Prostate gland (tissue), 2 donors: ENCODE data around the gene DLGAP1. TPM values are rescaled to one million over a fixed set of nuclear protein-coding genes. Genes with fewer than 3 reads are reported as not detected.

ENCODE experiments used
- DNase-seq: peaks from one replicate; pipeline ENCODE4 v3.0.0-alpha.2; 2019; ENCODE audit warnings: low spot score
- H3K27ac ChIP-seq, 2 donors: fragments of 200-600 bp; sonication (generic); 2 replicates each; pipeline ENCODE4 v1.5.1; 2017 to 2019
- H3K27me3 ChIP-seq: fragments of 200-600 bp; sonication (generic); replicated peaks from 2 replicates; pipeline ENCODE4 v1.5.1; 2019; ENCODE audit not compliant: insufficient read depth
- H3K36me3 ChIP-seq, 2 donors: fragments of 200-600 bp; sonication (generic); 1 replicate in 1 of 2; 2 replicates in 1 of 2; pipeline versions ENCODE4 v1.5.1 to v1.8.1; 2017 to 2019
- H3K4me1 ChIP-seq: fragments of 200-600 bp; sonication (generic); replicated peaks from 2 replicates; pipeline ENCODE4 v1.5.1; 2019
- H3K4me3 ChIP-seq, 2 donors: fragments of 200-600 bp; sonication (generic); 2 replicates each; pipeline ENCODE4 v1.5.1; 2017 to 2019
- H3K9me3 ChIP-seq: fragments of 200-600 bp; sonication (generic); 2 replicates; pipeline ENCODE4 v1.5.1; 2017
- POLR2A ChIP-seq: fragments of 450-650 bp; IDR thresholded peaks from one replicate; pipeline ENCODE4 v1.6.1; 2016; ENCODE audit warnings: antibody characterized with exemption, mild to moderate bottlenecking
- POLR2AphosphoS5 ChIP-seq: sonication (generic); formaldehyde crosslinking; IDR thresholded peaks from one replicate; pipeline ENCODE4 v1.6.1; 2017; ENCODE audit warnings: antibody characterized with exemption
- WGBS: methylation state at CpG from one replicate; pipeline ENCODE4 v1.1.5; 2018; 5-methylcytosine and 5-hydroxymethylcytosine counted together
- intact Hi-C: fragments of 100-400 bp; cut with DNase I; formaldehyde crosslinking; loops from one replicate; pipeline ENCODE4 v1.14.2; 2022
- total RNA-seq, 2 donors: library from RNA; depleted of rRNA; stranded (reverse); fragments of >200 nt; gene quantifications; one replicate each; pipeline ENCODE4 v1.1.0, GENCODE V29; 2016
- TF ChIP-seq, protein P1 (sequence below), 4 experiments: fragments of 200-600 bp in 2 of 4; fragments of 450-650 bp in 2 of 4; sonication (generic) in 2 of 4; IDR thresholded peaks; 1 replicate in 3 of 4; 2 replicates in 1 of 4; pipeline ENCODE4 v1.5.1; 2016 to 2019; ENCODE audit warnings: antibody characterized with exemption in 4 of 4, mild to moderate bottlenecking in 2 of 4, moderate library complexity in 2 of 4

DLGAP1 gene
- total RNA-seq, 2 donors from 2014 or later, result 42.2 to 66.7 TPM

DNA sequence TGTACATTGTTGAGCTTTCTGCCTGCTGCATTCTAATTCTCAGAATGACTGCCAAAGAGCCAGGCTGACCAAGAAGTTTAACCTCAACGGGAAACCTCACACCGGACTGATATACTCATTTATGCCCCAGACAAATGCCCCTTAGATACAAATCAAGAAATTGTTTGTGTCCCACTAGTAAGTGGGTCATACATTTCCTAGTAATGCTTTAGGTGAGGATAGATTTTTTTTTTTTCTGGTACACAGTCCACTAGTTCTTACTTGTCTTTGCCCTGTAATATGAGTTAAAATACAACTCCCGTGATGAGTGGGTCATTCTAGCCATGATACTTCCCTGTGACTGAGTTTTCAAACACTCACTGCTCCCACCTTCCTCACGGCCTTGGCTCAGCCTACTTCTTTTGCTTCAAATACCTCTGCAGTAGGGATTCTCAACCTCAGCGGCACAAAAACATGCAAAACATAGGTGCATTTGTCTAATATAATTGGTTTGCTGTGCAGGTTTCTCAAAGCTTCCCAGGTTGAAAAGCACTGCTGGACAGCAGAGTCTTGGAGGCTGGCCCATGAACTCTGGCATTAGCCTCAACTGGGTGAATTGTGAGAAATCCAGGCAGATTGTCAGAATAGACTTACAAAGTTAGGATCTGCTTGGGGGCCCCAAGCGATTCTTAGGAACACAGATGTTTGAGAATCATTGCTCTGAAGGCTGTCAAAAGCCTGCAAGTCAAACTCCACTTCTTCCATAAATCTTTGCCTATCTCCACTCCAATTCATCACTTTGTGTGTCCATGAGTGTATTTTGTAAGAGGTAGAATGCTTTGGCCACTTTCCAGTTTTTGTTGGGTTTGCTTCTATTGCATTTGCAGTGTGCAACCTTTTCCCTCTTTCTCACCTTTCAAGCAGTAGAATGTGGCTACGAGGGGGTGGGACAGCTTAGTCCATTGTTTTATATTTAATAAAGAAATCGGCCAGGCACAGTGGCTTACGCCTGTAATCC lies 969.7 kb downstream of the DLGAP1 start:
- intact Hi-C loops, result no loop called here
- 71% methylated on average over 9 of the region's 9 CpGs for WGBS
- Histone ChIP-seq H3K4me1 (no peaks in the 10 kb centered on the region), H3K9me3 (no peaks in the 10 kb centered on the region), H3K27me3 (no peaks in the 10 kb centered on the region), H3K36me3 (no peaks in the 10 kb centered on the region), H3K4me3 (no peak overlapping the region), H3K27ac (no peak overlapping the region)
- TF ChIP-seq POLR2AphosphoS5 (no peak), POLR2A (no peak)
- TF ChIP-seq, protein P1, sequence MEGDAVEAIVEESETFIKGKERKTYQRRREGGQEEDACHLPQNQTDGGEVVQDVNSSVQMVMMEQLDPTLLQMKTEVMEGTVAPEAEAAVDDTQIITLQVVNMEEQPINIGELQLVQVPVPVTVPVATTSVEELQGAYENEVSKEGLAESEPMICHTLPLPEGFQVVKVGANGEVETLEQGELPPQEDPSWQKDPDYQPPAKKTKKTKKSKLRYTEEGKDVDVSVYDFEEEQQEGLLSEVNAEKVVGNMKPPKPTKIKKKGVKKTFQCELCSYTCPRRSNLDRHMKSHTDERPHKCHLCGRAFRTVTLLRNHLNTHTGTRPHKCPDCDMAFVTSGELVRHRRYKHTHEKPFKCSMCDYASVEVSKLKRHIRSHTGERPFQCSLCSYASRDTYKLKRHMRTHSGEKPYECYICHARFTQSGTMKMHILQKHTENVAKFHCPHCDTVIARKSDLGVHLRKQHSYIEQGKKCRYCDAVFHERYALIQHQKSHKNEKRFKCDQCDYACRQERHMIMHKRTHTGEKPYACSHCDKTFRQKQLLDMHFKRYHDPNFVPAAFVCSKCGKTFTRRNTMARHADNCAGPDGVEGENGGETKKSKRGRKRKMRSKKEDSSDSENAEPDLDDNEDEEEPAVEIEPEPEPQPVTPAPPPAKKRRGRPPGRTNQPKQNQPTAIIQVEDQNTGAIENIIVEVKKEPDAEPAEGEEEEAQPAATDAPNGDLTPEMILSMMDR (IDR thresholded peaks at IDR 0.05), result no peak
- no peak for DNase-seq

DNA sequence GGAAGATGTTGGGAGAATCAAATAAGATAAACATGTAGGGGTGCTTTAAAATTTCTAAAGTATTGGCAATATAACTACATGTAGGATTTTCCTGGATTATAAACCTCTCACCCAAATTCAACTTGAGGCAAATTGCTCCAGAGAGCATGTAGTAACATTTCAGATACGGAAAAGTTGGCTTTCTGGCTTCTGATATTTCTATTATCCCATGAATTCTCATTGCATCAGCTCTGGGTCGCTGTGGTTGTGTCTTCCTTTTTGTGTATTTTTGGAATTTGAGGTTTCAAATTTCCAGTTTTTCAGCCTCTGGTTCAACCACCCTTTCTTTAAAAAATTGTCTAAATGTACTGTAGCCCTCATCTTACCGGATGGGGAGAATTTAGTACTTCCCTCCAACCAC lies 972.8 kb downstream of the DLGAP1 start:
- TF ChIP-seq POLR2A (no peak), POLR2AphosphoS5 (no peak)
- TF ChIP-seq, protein P1 (IDR thresholded peaks at IDR 0.05), result no peak
- no peak for DNase-seq
- Histone ChIP-seq H3K27ac (no peak overlapping the region), H3K9me3 (no peaks in the 10 kb centered on the region), H3K27me3 (no peaks in the 10 kb centered on the region), H3K4me1 (no peaks in the 10 kb centered on the region), H3K36me3 (no peaks in the 10 kb centered on the region), H3K4me3 (no peak overlapping the region)
- intact Hi-C loops, result no loop called here
- 92% methylated on average over 3 of the region's 3 CpGs for WGBS

DNA sequence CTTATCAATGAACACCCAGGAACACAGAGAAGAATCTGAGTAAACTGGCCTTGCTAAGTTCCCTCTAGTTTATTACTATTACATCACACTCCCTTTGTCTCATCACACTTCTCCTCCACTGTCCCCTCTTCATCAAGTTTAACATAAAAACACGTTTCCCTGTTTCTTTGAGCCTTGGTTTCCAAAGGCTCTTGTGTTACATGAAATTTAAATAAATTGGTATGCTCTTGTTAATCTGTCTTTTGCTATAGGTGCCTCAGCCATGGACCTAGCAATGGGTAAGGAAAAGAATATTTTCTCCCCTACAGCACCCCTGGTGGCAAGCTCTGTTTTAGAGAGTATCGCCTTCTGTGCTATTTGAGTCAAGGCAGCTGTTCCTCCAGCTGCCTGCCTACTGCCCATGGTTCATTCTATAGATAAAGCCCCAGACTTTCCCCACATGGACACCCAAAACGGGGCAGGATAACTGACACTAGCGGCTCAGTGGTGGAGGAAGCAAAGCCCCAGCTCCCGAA lies 973.4 kb downstream of the DLGAP1 start:
- intact Hi-C loops, result no loop called here

DNA sequence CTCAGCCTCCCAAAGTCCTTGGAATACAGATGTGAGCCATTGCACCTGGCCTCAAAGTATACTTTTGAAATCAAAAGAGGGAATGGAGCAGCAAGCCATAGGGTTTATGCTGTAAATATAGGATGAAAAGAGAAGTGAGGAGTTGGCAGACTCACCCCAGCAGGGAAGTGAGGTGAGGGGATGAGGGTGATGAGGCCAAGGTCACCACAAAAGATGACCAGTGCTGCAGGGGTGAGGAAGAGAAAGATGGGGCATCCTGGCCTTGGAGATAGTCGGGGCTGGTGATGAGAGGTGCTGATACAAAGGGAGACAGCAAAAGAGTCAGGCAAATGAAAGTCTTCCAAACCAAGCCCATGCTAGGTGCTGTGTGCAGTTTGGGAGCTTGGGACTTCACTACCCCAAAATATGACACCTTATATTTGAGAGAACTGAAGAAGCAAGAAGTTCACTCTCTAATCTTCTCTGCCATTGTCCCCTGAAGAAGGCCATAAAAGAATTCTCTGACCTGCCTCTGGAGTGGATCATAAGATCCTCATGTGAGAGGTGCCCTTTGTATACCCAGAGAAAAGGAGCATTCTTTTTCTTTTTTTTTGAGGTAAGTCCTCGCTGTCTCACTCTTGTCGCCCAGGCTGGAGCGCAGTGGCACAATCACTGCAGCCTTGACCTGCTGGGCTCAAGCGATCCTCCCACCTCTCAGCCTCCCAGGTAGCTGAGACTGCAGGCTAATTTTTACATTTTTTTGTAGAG lies 974.1 kb downstream of the DLGAP1 start:
- Histone ChIP-seq H3K4me1 (no peaks in the 10 kb centered on the region), H3K9me3 (no peaks in the 10 kb centered on the region), H3K27ac (no peak overlapping the region), H3K4me3 (no peak overlapping the region), H3K27me3 (no peaks in the 10 kb centered on the region), H3K36me3 (no peaks in the 10 kb centered on the region)
- no peak for DNase-seq
- intact Hi-C loops, result no loop called here
- WGBS, result 93% methylated on average over 5 of the region's 5 CpGs
- TF ChIP-seq POLR2A (no peak), POLR2AphosphoS5 (no peak)
- TF ChIP-seq, protein P1 (IDR thresholded peaks at IDR 0.05), result no peak

More for the DNA sequence above, 973.4 kb downstream of the DLGAP1 start:
- no peak for TF ChIP-seq POLR2A
- TF ChIP-seq, protein P1 (IDR thresholded peaks at IDR 0.05), result peak in 1 of 4 experiments; percentile 22
- Histone ChIP-seq H3K27me3 (no peaks in the 10 kb centered on the region), H3K4me1 (no peaks in the 10 kb centered on the region), H3K4me3 (no peak overlapping the region), H3K9me3 (no peaks in the 10 kb centered on the region), H3K27ac (no peak overlapping the region), H3K36me3 (no peaks in the 10 kb centered on the region)
- 60% methylated on average over 5 of the region's 5 CpGs for WGBS
- DNase-seq, result no peak
